Retina (tissue), 1 donor: ENCODE data around the gene TMEM150A.
"Not testable (repeated sequence)": the region's sequence is repeated elsewhere in the genome, so short reads cannot be mapped to it uniquely, and the experiment has no call there.

Source experiments
- DNase-seq: peaks from one replicate; pipeline ENCODE4 v3.0.0-alpha.2; 2016

The TMEM150A gene

DNA sequence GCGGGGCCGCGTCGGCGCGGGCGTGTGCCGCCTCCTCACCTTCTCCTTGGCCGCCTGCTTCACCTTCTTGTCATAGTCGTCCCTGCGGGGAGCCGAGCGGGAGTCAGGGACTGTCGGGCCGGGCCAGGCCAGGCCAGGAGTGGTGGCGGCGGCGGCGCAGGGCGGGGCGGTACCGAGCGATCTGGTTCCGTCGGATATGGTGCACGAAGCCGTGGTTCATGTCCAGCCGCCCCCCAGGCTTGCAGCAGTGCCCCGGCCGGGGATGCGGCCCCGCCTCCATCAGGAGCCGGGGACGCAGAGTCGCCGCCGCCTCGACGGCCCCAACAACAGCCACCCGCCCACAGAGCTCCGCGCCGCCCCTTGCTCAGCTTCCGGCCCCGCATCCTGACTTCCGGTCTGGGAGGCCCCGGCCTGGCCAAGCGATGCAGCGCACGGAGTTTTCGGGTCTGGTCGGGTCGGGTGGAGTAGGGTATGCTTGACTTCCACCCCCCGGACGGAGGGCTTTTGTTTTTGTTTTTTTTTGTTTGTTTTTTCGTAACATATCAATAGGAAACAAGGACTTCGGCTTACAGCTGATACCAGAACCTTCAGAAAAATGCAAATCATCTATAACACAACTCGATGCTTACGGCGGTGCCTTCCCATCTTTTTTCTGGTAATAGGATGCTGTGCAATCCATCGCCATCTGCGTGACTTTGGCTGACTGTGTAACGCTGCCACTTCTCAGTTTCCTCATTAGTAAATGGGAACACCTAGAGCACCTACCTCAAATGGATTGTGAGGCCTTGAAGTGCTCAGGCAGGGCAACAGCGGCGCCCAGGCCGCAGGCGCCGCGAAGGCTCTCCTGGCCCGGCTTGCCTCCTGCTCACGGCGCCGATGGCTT is 9.4 kb upstream of the TMEM150A start, which contains the start of gene C2orf68:
Gene C2orf68, minus strand, starts transcription at position 362 of the 883 bp plus-strand sequence. Its CDS starts 82 bp downstream, at position 280.
- peak; percentile 96 for DNase-seq

DNA sequence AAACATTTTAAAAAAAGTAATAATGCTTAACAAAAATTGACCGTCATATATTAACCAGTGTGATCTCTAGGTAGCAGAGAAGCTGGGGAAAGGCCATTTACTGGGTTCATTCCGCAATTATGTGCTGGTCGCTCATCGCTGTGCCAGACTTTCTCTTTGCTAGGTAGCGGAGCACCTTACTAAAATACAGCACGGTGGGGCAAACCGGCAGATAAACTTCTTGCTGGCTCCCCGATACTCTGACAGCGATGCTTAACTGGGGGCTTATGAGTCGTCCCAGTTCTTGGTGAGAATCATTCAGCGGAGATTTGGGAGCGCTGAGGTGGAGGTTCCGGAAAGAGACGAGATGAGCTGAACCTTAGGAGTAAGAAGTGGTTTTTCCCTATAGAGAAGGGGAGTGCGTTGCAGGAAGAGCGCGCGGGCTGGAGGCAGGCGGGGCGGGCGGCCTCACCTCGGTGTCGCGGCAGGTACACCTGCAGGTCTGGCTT is 8.8 kb upstream of the TMEM150A start:
- DNase-seq: no peak

- DNase-seq: no peak
Measured at GRCh38 chr2:85607268-85608215, 5.0 kb upstream of the TMEM150A start.

- no peak for DNase-seq
Measured at GRCh38 chr2:85606116-85606455, 3.6 kb upstream of the TMEM150A start.

GRCh38 chr2:85605406-85606115 is 3.1 kb upstream of the TMEM150A start:
- DNase-seq: no peak

GRCh38 chr2:85604568-85605339 is 2.3 kb upstream of the TMEM150A start:
- DNase-seq: no peak

DNA sequence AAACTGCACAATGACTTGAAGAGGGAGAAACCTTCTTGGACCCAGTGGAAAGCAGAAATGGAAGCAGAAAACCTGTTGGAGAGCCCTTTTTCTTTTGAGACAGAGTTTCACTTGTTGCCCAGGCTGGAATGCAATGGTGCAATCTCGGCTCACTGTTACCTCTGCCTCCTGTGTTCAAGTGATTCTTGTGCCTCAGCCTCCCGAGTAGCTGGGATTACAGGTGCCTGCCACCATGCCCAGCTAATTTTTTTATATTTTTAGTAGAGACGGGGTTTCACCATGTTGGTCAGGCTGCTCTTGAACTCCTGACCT is 1.6 kb upstream of the TMEM150A start:
- DNase-seq: not testable (repeated sequence)

- no peak for DNase-seq
Measured at GRCh38 chr2:85601771-85602475, 575 bp downstream of the TMEM150A start.

GRCh38 chr2:85600951-85601770 is 1.3 kb downstream of the TMEM150A start:
- no peak for DNase-seq

DNA sequence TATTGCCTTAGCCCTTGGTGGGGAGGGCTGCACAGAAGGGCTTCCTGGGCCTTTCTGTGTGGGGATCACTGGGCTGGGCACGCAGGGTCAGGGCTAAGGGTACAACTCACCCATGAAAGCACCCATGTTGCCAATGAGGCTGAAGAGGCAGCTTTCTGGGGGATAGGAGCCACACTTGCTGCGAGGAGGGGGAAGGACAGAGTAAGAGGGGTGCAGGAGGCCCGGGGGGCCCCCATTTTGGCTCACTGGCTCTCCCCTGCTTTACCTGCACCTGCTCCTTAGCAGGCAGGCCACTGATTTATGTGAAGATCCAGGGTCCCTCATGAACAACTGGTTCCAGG is 2.3 kb downstream of the TMEM150A start:
- DNase-seq: no peak

DNA sequence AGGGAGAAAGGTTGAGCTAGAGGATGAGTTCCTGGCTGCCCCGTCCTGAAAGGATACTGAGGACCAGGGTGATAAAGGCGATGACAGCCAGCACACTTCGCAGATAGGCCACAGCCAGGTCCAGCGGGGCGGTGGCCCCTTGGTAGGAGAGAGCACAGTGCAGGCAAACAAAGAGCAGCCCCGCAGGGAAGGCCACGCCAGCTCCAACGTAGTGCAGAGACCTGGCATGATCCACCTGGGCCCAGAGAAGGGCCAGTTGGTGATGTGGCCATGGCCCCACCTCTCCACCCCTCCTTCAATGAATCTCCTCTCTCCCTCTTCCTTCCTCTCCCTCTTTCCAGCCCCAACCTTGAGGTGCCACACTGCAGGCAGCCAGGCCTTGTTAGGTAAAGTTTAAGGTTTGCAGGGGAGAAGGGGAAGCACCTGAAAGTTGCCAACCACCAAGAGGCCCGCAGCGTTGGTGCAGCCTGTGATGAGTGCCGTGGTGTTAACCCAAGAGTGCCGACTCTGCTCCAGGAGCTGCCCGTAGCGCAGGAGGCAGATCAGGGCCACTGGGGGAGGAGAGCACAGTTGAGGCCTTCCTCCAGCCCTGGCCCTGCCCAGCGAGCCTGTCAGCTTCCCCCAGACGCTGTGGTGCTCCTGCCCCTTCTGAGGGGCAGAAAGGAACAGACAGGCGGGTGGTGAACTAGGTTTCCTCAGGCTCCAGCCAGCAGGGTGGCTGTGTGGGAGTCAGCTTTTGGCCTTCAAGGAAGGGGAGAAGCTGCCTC is 2.8 kb downstream of the TMEM150A start:
- DNase-seq: no peak

- no peak for DNase-seq
Measured at GRCh38 chr2:85598594-85599340, 3.7 kb downstream of the TMEM150A start.

DNA sequence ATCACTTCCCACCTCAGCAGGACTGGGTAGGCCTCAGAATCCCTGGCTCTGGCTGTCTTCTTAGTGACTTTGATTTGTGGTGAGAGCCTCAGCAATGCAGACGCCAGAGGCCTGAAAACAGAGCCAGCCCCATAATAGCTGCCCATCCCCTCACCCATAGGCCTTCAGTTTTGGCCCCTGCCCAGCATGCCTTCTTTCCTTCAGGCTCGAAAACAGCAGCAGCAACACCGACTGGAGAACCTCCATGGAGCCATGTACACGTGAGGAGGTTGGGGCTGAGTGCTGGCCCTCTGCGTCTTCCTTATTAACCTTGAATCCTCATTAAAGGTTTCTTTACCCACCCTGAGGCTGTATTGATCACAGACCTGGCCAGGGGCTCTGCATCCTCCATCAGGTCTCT is 5.3 kb downstream of the TMEM150A start:
- DNase-seq: no peak

- DNase-seq: no peak
Measured at GRCh38 chr2:85596486-85597143, 5.9 kb downstream of the TMEM150A start.

- no peak for DNase-seq
Measured at GRCh38 chr2:85596026-85596333, 6.5 kb downstream of the TMEM150A start.

DNA sequence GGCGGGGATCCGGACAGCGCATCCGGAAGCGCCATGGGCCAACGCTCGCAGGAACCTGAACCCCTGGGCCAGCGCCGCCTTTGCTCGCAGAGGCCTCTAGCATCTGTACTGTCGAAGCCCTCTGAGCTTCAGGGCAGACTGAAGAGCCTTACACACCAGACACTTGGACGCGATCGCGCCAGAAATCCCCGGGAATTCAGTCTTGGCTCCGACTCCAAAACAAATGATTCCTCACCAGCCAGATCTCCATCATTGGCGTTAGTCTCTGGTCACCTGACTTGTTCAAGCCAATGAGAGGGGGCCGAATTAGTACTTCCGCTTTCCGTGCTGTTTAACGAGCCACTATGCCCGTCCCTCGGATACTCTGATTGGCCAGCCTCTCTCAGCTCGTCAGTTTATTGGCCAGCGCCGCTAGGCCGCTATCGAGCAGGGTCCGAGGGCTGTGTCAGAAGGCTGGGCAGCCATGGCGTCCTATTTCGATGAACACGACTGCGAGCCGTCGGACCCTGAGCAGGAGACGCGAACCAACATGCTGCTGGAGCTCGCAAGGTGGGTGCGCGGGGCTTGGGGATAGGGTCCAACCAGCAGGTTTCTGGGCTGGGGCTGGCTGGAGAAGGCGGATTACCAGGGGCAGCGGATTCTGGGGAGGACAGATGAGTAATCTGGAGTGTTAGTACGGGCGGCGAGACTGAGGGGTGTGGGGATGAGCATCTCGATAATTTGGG is 7.0 kb downstream of the TMEM150A start, which contains the start of gene RNF181:
Gene RNF181, plus strand, starts transcription at position 445 of the 725 bp plus-strand sequence. Its CDS starts 19 bp downstream, at position 464.
- DNase-seq: peak; percentile 94

DNA sequence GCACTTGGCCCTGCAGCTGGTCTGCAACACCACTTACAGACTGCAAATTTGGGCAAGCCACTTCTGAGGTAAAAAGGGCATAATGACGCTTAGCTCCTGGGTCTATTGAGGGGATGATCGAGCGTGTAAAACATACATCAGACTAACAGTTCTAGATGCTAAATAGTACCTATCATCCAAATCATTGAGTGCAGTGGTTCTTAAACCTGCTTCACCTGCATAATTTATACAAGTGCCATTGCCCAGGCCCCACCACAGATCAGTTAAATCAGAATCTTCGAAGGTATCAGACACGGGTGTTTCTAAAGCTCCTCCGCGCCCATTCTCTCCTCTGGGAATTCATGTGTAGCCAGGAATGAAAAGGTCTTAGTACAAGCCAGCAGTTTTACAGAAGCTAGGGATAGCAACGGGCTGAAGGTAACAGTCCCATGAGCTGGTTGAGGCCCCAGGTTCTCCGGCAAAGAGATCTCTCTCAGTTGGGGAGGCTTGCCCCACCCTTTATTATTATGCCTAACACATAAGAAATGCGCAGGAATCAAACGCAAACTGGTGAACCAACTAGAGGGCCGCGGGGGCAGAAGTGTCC is 7.7 kb downstream of the TMEM150A start:
- no peak for DNase-seq

DNA sequence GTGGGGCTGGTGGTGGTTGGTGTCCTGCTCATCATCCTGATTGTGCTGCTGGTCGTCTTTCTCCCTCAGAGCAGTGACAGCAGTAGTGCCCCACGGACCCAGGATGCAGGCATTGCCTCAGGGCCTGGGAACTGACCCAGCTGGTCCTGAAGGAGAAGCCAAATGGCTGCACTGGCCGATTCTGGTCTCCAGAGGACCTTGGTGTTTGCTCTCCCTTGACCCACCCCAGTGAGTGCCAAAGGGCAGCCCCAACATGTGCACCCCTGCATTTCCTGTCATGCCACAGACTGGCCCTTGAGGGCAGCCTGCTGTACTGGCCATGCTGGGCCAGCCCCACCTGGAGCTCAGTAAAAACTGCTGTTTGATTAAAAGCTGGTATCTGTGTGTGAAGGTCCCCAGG is 9.5 kb downstream of the TMEM150A start:
- DNase-seq: no peak
